SK-N-MC (cell line): ENCODE measurements around the gene IFT81.

Experiments used
- DNase-seq: peaks from one replicate; pipeline ENCODE4 v3.0.0-alpha.2; 2011; ENCODE audit warnings: low read depth, low spot score
- H3K27ac ChIP-seq: fragments of 200-600 bp; sonication (generic); 2 replicates; pipeline ENCODE4 v1.5.1; 2016; ENCODE audit warnings: mixed run types
- H3K36me3 ChIP-seq: fragments of 200-600 bp; sonication (generic); 2 replicates; pipeline ENCODE4 v1.6.1; 2017; ENCODE audit warnings: antibody characterized with exemption, low read length, mixed read lengths; ENCODE audit not compliant: insufficient read depth
- H3K4me3 ChIP-seq: fragments of 200-600 bp; sonication (generic); 2 replicates; pipeline ENCODE4 v1.5.1; 2016
- H3K9ac ChIP-seq: fragments of 200-600 bp; sonication (generic); 2 replicates; pipeline ENCODE4 v1.8.0; 2017; ENCODE audit warnings: mixed run types, mixed read lengths; ENCODE audit not compliant: insufficient read length
- H3K9me3 ChIP-seq: fragments of 200-600 bp; sonication (generic); 2 replicates; pipeline ENCODE4 v1.6.1; 2017; ENCODE audit warnings: low read depth, mild to moderate bottlenecking, antibody characterized with exemption, low read length, moderate library complexity, mixed read lengths
- EZH2 ChIP-seq: fragments of 200-600 bp; sonication (generic); IDR thresholded peaks from one replicate; pipeline ENCODE4 v1.6.1; 2017; ENCODE audit warnings: antibody characterized with exemption
- FOXP2 ChIP-seq: optimal IDR thresholded peaks from 2 replicates; pipeline ENCODE3; 2011; ENCODE audit warnings: mild to moderate bottlenecking, moderate library complexity; ENCODE audit not compliant: insufficient read depth; ENCODE audit errors: extremely low read length, control extremely low read depth
- POLR2AphosphoS5 ChIP-seq: IDR thresholded peaks from 2 replicates; pipeline ENCODE4 v1.6.1; 2012; ENCODE audit warnings: mild to moderate bottlenecking, low read depth, low read length, borderline replicate concordance

Gene IFT81

GRCh38 chr12:110137786-110138185 is 13.6 kb downstream of the IFT81 start:
- H3K4me3 ChIP-seq = no peak overlapping the region
- peak overlapping the region; percentile 34; the same call in 1 of the 2 replicates for H3K27ac ChIP-seq
- H3K9ac ChIP-seq = no peak overlapping the region
- no peaks in the 10 kb centered on the region for H3K9me3 ChIP-seq
- DNase-seq = no peak
- peaks cover 54% of the 10 kb centered on the region for H3K36me3 ChIP-seq
- TF ChIP-seq EZH2 (no peak), POLR2AphosphoS5 (no peak), FOXP2 (no peak)

GRCh38 chr12:110141389-110141788 is 17.2 kb downstream of the IFT81 start:
- Histone ChIP-seq H3K27ac (peak overlapping the region; percentile 81), H3K4me3 (no peak overlapping the region), H3K36me3 (peaks cover 36% of the 10 kb centered on the region), H3K9me3 (no peaks in the 10 kb centered on the region), H3K9ac (no peak overlapping the region)
- no peak for TF ChIP-seq FOXP2
- TF ChIP-seq POLR2AphosphoS5 = no peak
- no peak for TF ChIP-seq EZH2
- DNase-seq = no peak

- no peak for TF ChIP-seq EZH2
- no peak for TF ChIP-seq POLR2AphosphoS5
- no peak for TF ChIP-seq FOXP2
- Histone ChIP-seq H3K27ac (no peak overlapping the region; the same call in 1 of the 2 replicates), H3K4me3 (no peak overlapping the region), H3K9ac (no peak overlapping the region), H3K36me3 (peaks cover 64% of the 10 kb centered on the region), H3K9me3 (no peaks in the 10 kb centered on the region)
- no peak for DNase-seq
Measured at GRCh38 chr12:110146986-110147385, 22.8 kb downstream of the IFT81 start.

GRCh38 chr12:110149086-110149660 is 25.0 kb downstream of the IFT81 start:
- no peak overlapping the region for H3K27ac ChIP-seq
- DNase-seq = no peak
- H3K36me3 ChIP-seq = peaks cover 72% of the 10 kb centered on the region
- no peak overlapping the region for H3K4me3 ChIP-seq
- H3K9ac ChIP-seq = no peak overlapping the region
- no peaks in the 10 kb centered on the region for H3K9me3 ChIP-seq
- TF ChIP-seq FOXP2 (no peak), EZH2 (no peak), POLR2AphosphoS5 (no peak)

GRCh38 chr12:110156766-110157165 is 32.6 kb downstream of the IFT81 start:
- no peak overlapping the region for H3K9ac ChIP-seq
- TF ChIP-seq POLR2AphosphoS5 (no peak), FOXP2 (no peak), EZH2 (no peak)
- DNase-seq = no peak
- no peaks in the 10 kb centered on the region for H3K9me3 ChIP-seq
- peaks cover 57% of the 10 kb centered on the region for H3K36me3 ChIP-seq
- H3K27ac ChIP-seq = no peak overlapping the region
- no peak overlapping the region for H3K4me3 ChIP-seq

- no peak for TF ChIP-seq EZH2
- TF ChIP-seq POLR2AphosphoS5 = no peak
- no peak for TF ChIP-seq FOXP2
- H3K9ac ChIP-seq = no peak overlapping the region
- no peak for DNase-seq
- H3K27ac ChIP-seq = no peak overlapping the region
- H3K4me3 ChIP-seq = no peak overlapping the region
- H3K36me3 ChIP-seq = peaks cover 51% of the 10 kb centered on the region
- H3K9me3 ChIP-seq = no peaks in the 10 kb centered on the region
Measured at GRCh38 chr12:110157539-110157938, 33.4 kb downstream of the IFT81 start.

GRCh38 chr12:110159671-110160245 is 35.6 kb downstream of the IFT81 start:
- no peak for DNase-seq
- TF ChIP-seq EZH2 (no peak), POLR2AphosphoS5 (no peak), FOXP2 (no peak)
- Histone ChIP-seq H3K4me3 (no peak overlapping the region), H3K36me3 (peaks cover 53% of the 10 kb centered on the region), H3K27ac (no peak overlapping the region), H3K9me3 (no peaks in the 10 kb centered on the region), H3K9ac (no peak overlapping the region)

GRCh38 chr12:110165540-110166159 is 41.5 kb downstream of the IFT81 start:
- Histone ChIP-seq H3K36me3 (peaks cover 22% of the 10 kb centered on the region), H3K9ac (no peak overlapping the region), H3K27ac (peak overlapping the region; percentile 97), H3K9me3 (no peaks in the 10 kb centered on the region), H3K4me3 (no peak overlapping the region)
- TF ChIP-seq FOXP2 (no peak), POLR2AphosphoS5 (no peak), EZH2 (no peak)
- no peak for DNase-seq
